ENCODE results near the gene RUNX1.

The RUNX1 gene

GRCh38 chr21:34754690-34755647, 294.1 kb downstream of the RUNX1 start:
- no peaks in the 10 kb centered on the region for H3K27me3 ChIP-seq (ENCODE audit: low read depth, low read length)
- H4K20me1 ChIP-seq (ENCODE audit: insufficient read depth, low read length): no peaks in the 10 kb centered on the region
- no peak overlapping the region for H2AFZ ChIP-seq (ENCODE audit: low read depth, low read length)
- H3K4me1 ChIP-seq (ENCODE audit: low read length): peaks cover 2% of the 10 kb centered on the region; the same call in 1 of the 2 replicates
- no peak for TF ChIP-seq EZH2phosphoT487 (IDR thresholded peaks at IDR 0.05; ENCODE audit: low read depth)
- TF ChIP-seq CTCF (IDR thresholded peaks at IDR 0.05; ENCODE audit: low read depth, low read length): no peak
- H3K79me2 ChIP-seq (ENCODE audit: low read length): no peaks in the 10 kb centered on the region
- no peak overlapping the region for H3K4me3 ChIP-seq (ENCODE audit: low read length)
- H3K27ac ChIP-seq (ENCODE audit: low read length): no peak overlapping the region
- H3K4me2 ChIP-seq (ENCODE audit: low read length): no peak overlapping the region
- no peaks in the 10 kb centered on the region for H3K36me3 ChIP-seq (replicated peaks; ENCODE audit: low read depth, low read length)
- H3K9me3 ChIP-seq (ENCODE audit: insufficient read depth, low read length): no peaks in the 10 kb centered on the region
- H3K9ac ChIP-seq (ENCODE audit: low read length): no peak overlapping the region

GRCh38 chr21:34748862-34749261, 300.2 kb downstream of the RUNX1 start:
- no peaks in the 10 kb centered on the region for H4K20me1 ChIP-seq (ENCODE audit: insufficient read depth, low read length)
- H3K9ac ChIP-seq (ENCODE audit: low read length): no peak overlapping the region
- H3K79me2 ChIP-seq (ENCODE audit: low read length): no peaks in the 10 kb centered on the region
- no peak overlapping the region for H3K4me2 ChIP-seq (ENCODE audit: low read length)
- no peak overlapping the region for H3K4me3 ChIP-seq (ENCODE audit: low read length)
- H3K27me3 ChIP-seq (ENCODE audit: low read depth, low read length): no peaks in the 10 kb centered on the region
- H2AFZ ChIP-seq (ENCODE audit: low read depth, low read length): no peak overlapping the region
- peaks cover 12% of the 10 kb centered on the region for H3K4me1 ChIP-seq (ENCODE audit: low read length)
- TF ChIP-seq CTCF (IDR thresholded peaks at IDR 0.05; ENCODE audit: low read depth, low read length) (no peak), EZH2phosphoT487 (IDR thresholded peaks at IDR 0.05; ENCODE audit: low read depth) (no peak)
- no peak overlapping the region for H3K27ac ChIP-seq (ENCODE audit: low read length)
- H3K36me3 ChIP-seq (replicated peaks; ENCODE audit: low read depth, low read length): no peaks in the 10 kb centered on the region
- H3K9me3 ChIP-seq (ENCODE audit: insufficient read depth, low read length): no peaks in the 10 kb centered on the region

- Histone ChIP-seq H3K4me1 (ENCODE audit: low read length) (peaks cover 10% of the 10 kb centered on the region), H3K36me3 (replicated peaks; ENCODE audit: low read depth, low read length) (no peaks in the 10 kb centered on the region), H3K4me3 (ENCODE audit: low read length) (peak overlapping the region; percentile 81), H3K9me3 (ENCODE audit: insufficient read depth, low read length) (no peaks in the 10 kb centered on the region), H3K27me3 (ENCODE audit: low read depth, low read length) (no peaks in the 10 kb centered on the region), H3K4me2 (ENCODE audit: low read length) (peak overlapping the region; percentile 84), H3K79me2 (ENCODE audit: low read length) (no peaks in the 10 kb centered on the region), H3K9ac (ENCODE audit: low read length) (peak overlapping the region; percentile 60), H4K20me1 (ENCODE audit: insufficient read depth, low read length) (no peaks in the 10 kb centered on the region), H2AFZ (ENCODE audit: low read depth, low read length) (peak overlapping the region; percentile 92), H3K27ac (ENCODE audit: low read length) (no peak overlapping the region)
- TF ChIP-seq CTCF (IDR thresholded peaks at IDR 0.05; ENCODE audit: low read depth, low read length) (peak; percentile 73), EZH2phosphoT487 (IDR thresholded peaks at IDR 0.05; ENCODE audit: low read depth) (no peak)
Observed at GRCh38 chr21:34745557-34746255, 303.4 kb downstream of the RUNX1 start.

GRCh38 chr21:34744801-34745200, 304.3 kb downstream of the RUNX1 start:
- Histone ChIP-seq H4K20me1 (ENCODE audit: insufficient read depth, low read length) (no peaks in the 10 kb centered on the region), H3K4me1 (ENCODE audit: low read length) (peaks cover 10% of the 10 kb centered on the region), H3K36me3 (replicated peaks; ENCODE audit: low read depth, low read length) (no peaks in the 10 kb centered on the region), H3K4me2 (ENCODE audit: low read length) (no peak overlapping the region), H3K9ac (ENCODE audit: low read length) (no peak overlapping the region), H3K4me3 (ENCODE audit: low read length) (no peak overlapping the region), H3K9me3 (ENCODE audit: insufficient read depth, low read length) (no peaks in the 10 kb centered on the region), H3K27me3 (ENCODE audit: low read depth, low read length) (no peaks in the 10 kb centered on the region), H3K27ac (ENCODE audit: low read length) (no peak overlapping the region), H2AFZ (ENCODE audit: low read depth, low read length) (no peak overlapping the region), H3K79me2 (ENCODE audit: low read length) (no peaks in the 10 kb centered on the region)
- no peak for TF ChIP-seq EZH2phosphoT487 (IDR thresholded peaks at IDR 0.05; ENCODE audit: low read depth)
- TF ChIP-seq CTCF (IDR thresholded peaks at IDR 0.05; ENCODE audit: low read depth, low read length): no peak
